Stimulated activated CD4-positive, alpha-beta T cell treated with anti-CD3 and anti-CD28 coated beads, TNF-alpha, amount 100 ng/mL, for 24 hours (primary cell): ENCODE results near the gene C6orf120.
A peak's percentile ranks its signal among the peaks of the same experiment; 100 is the strongest.

ENCODE experiments used
- DNase-seq, 3 experiments: peaks; one replicate each; pipeline ENCODE4 v3.0.0-alpha.2; 2020; ENCODE audit warnings: low read depth in 3 of 3

The C6orf120 gene

GRCh38 chr6:169678342-169678741 is 23.6 kb upstream of the C6orf120 start:
- DNase-seq: no peak

GRCh38 chr6:169684056-169684455 is 17.9 kb upstream of the C6orf120 start:
- DNase-seq: no peak

GRCh38 chr6:169685860-169686259 is 16.1 kb upstream of the C6orf120 start:
- DNase-seq: no peak

- DNase-seq: no peak
Measured at GRCh38 chr6:169689287-169689686, 12.6 kb upstream of the C6orf120 start.

- no peak for DNase-seq
Measured at GRCh38 chr6:169691260-169691659, 10.7 kb upstream of the C6orf120 start.

- no peak for DNase-seq
Measured at GRCh38 chr6:169692516-169692915, 9.4 kb upstream of the C6orf120 start.

GRCh38 chr6:169695131-169695530 is 6.8 kb upstream of the C6orf120 start:
- DNase-seq: no peak

- peak in 1 of 3 experiments; percentile 22 for DNase-seq
Measured at GRCh38 chr6:169697115-169697514, 4.8 kb upstream of the C6orf120 start.

GRCh38 chr6:169700296-169700695 is 1.6 kb upstream of the C6orf120 start:
- DNase-seq: no peak

GRCh38 chr6:169701311-169701953 is 494 bp upstream of the C6orf120 start:
- DNase-seq: no peak

GRCh38 chr6:169702840-169703246 is 917 bp downstream of the C6orf120 start:
- DNase-seq: no peak

GRCh38 chr6:169707772-169708171 is 5.8 kb downstream of the C6orf120 start:
- DNase-seq: no peak

GRCh38 chr6:169709293-169709692 is 7.4 kb downstream of the C6orf120 start:
- DNase-seq: no peak

- no peak for DNase-seq
Measured at GRCh38 chr6:169710009-169710408, 8.1 kb downstream of the C6orf120 start.

- no peak for DNase-seq
Measured at GRCh38 chr6:169714178-169714577, 12.3 kb downstream of the C6orf120 start.

GRCh38 chr6:169714595-169714994 is 12.7 kb downstream of the C6orf120 start:
- DNase-seq: no peak

GRCh38 chr6:169719117-169719516 is 17.2 kb downstream of the C6orf120 start:
- no peak for DNase-seq

- no peak for DNase-seq
Measured at GRCh38 chr6:169720207-169720855, 18.4 kb downstream of the C6orf120 start.

- DNase-seq: peak in 1 of 3 experiments; percentile 26
Measured at GRCh38 chr6:169722362-169723199, 20.7 kb downstream of the C6orf120 start.

GRCh38 chr6:169723200-169723909 is 21.4 kb downstream of the C6orf120 start:
- peak; percentile 22 to 58 (median 31) for DNase-seq

- peak in 1 of 3 experiments; percentile 31 for DNase-seq
Measured at GRCh38 chr6:169723991-169724493, 22.1 kb downstream of the C6orf120 start.
